HepG2 (cell line): ENCODE results near the gene SLC5A12. TPM values are rescaled to one million over a fixed set of nuclear protein-coding genes. Genes with fewer than 3 reads are reported as not detected.

Source experiments
- ATAC-seq: fragments of 200-7000 bp; cut with Tn5 transposase; 3 replicates; pipeline ENCODE4 v1.9.1; 2020; ENCODE audit warnings: mild to moderate bottlenecking, moderate library complexity
- BruUV-seq: library from RNA; stranded (reverse); fragments of 400-500 nt; replicated peaks from 2 replicates; lab custom pipeline; 2021; lab: Mats Ljungman, UMichigan
- CTCF ChIA-PET: fragments of 300-600 bp; formaldehyde crosslinking; extraction: SDS; loops from one replicate; lab custom pipeline; 2021; ENCODE audit warnings: low total read pairs, inconsistent platforms, low intra/inter-chr PET ratio; lab: Yijun Ruan, JAX
- POLR2A ChIA-PET: fragments of 350-600 bp; sonication (Branson Sonifier 250); formaldehyde crosslinking; loops from one replicate; lab custom pipeline; 2020; ENCODE audit warnings: antibody characterized with exemption, inconsistent platforms; lab: Yijun Ruan, JAX
- DNase-seq: peaks from one replicate; pipeline ENCODE4 v3.0.0-alpha.2; 2015; ENCODE audit warnings: low spot score
- FAIRE-seq: peaks from 3 replicates; lab custom pipeline; 2011; peaks lifted over from hg19 to GRCh38; lab: Jason Lieb, UNC
- H2AFZ ChIP-seq: one replicate; pipeline ENCODE4 v1.6.1; 2011; ENCODE audit warnings: low read length, inconsistent platforms
- H3K27ac ChIP-seq: fragments of 300-600 bp; 3 replicates; pipeline ENCODE4 v1.8.0; 2011; ENCODE audit warnings: mixed run types, mild to moderate bottlenecking, mixed read lengths, low read length, inconsistent platforms; ENCODE audit not compliant: insufficient read depth; ENCODE audit errors: extremely low read length
- H3K27me3 ChIP-seq, 2 experiments: fragments of 200-600 bp in 1 of 2; 2 replicates in 1 of 2; 3 replicates in 1 of 2; pipeline versions ENCODE4 v1.6.0 to v1.8.0; 2011; ENCODE audit warnings: low read length in 2 of 2, mild to moderate bottlenecking in 2 of 2, moderate library complexity in 2 of 2, inconsistent platforms in 1 of 2; ENCODE audit not compliant: insufficient read depth in 2 of 2, control insufficient read depth in 1 of 2
- H3K36me3 ChIP-seq, 2 experiments: fragments of 200-600 bp in 1 of 2; replicated peaks in 1 of 2; 2 replicates in 1 of 2; 3 replicates in 1 of 2; pipeline versions ENCODE4 v1.5.1 to v1.8.0; 2011; ENCODE audit warnings: low read length in 2 of 2, inconsistent platforms in 1 of 2; ENCODE audit not compliant: insufficient read depth in 2 of 2, control insufficient read depth in 1 of 2
- H3K4me1 ChIP-seq: 2 replicates; pipeline ENCODE4 v1.5.1; 2012; ENCODE audit warnings: low read length, inconsistent platforms; ENCODE audit not compliant: insufficient read depth
- H3K4me2 ChIP-seq: 2 replicates; pipeline ENCODE4 v1.6.0; 2011; ENCODE audit warnings: low read depth, low read length, inconsistent platforms
- H3K4me3 ChIP-seq, 3 experiments: fragments of 200-600 bp in 1 of 3; sonication (generic), shearing (Covaris generic) in 1 of 3; replicated peaks in 1 of 3; 2 replicates each; pipeline ENCODE4 v1.5.1; 2011 to 2016; ENCODE audit warnings: low read length in 3 of 3, inconsistent platforms in 2 of 3, low read depth in 2 of 3, mild to moderate bottlenecking in 2 of 3, control low read depth in 1 of 3, mixed read lengths in 1 of 3; ENCODE audit not compliant: insufficient read depth in 1 of 3
- H3K79me2 ChIP-seq: one replicate; pipeline ENCODE4 v1.6.1; 2011; ENCODE audit warnings: low read length, inconsistent platforms; ENCODE audit not compliant: insufficient read depth
- H3K9ac ChIP-seq: 2 replicates; pipeline ENCODE4 v1.6.0; 2011; ENCODE audit warnings: mild to moderate bottlenecking, low read depth, low read length, inconsistent platforms; ENCODE audit not compliant: insufficient read depth
- H3K9me3 ChIP-seq: 2 replicates; pipeline ENCODE4 v1.5.1; 2012; ENCODE audit warnings: mild to moderate bottlenecking, low read length
- H4K20me1 ChIP-seq: 2 replicates; pipeline ENCODE4 v1.6.0; 2011; ENCODE audit warnings: inconsistent platforms, mild to moderate bottlenecking, low read length, moderate library complexity; ENCODE audit not compliant: insufficient read depth
- GABPA ChIP-seq, 2 experiments: IDR thresholded peaks; 2 replicates each; pipeline ENCODE4 v1.6.1; 2011 to 2016; ENCODE audit warnings: low read depth in 2 of 2, low read length in 1 of 2, missing biosample characterization in 1 of 2, missing genetic modification characterization in 1 of 2
- HMG20A ChIP-seq: IDR thresholded peaks from 2 replicates; pipeline ENCODE4 v1.6.1; 2016; ENCODE audit warnings: borderline replicate concordance
- KDM3A ChIP-seq: IDR thresholded peaks from 2 replicates; pipeline ENCODE4 v1.6.1; 2018; ENCODE audit warnings: low read depth, missing compliant biosample characterization
- MBNL3 ChIP-seq: fragments of 250-450 bp; sonication (Bioruptor Pico); conservative IDR thresholded peaks from 2 replicates; pipeline ENCODE4 v1.8.0; 2022; ENCODE audit warnings: mild to moderate bottlenecking, inconsistent platforms
- MLX ChIP-seq: IDR thresholded peaks from 2 replicates; pipeline ENCODE4 v1.6.1; 2016
- MXI1 ChIP-seq: IDR thresholded peaks from 3 replicates; pipeline ENCODE4 v1.6.1; 2012; ENCODE audit warnings: low read depth, low read length, inconsistent platforms, borderline replicate concordance
- NR1H2 ChIP-seq: sonication (generic); formaldehyde crosslinking; IDR thresholded peaks from 2 replicates; pipeline ENCODE4 v1.8.1; 2022; ENCODE audit warnings: low read depth, missing genetic modification reagents, borderline replicate concordance
- RNF2 ChIP-seq: fragments of 450-650 bp; conservative IDR thresholded peaks from 2 replicates; pipeline ENCODE4 v1.6.1; 2016; ENCODE audit warnings: low read depth
- TBX3 ChIP-seq: fragments of 450-650 bp; IDR thresholded peaks from 2 replicates; pipeline ENCODE4 v1.6.1; 2017; ENCODE audit warnings: antibody characterized with exemption, mild to moderate bottlenecking, inconsistent platforms, borderline replicate concordance
- ZNF883 ChIP-seq: sonication (generic); formaldehyde crosslinking; IDR thresholded peaks from 2 replicates; pipeline ENCODE4 v1.5.1; 2020; ENCODE audit warnings: mild to moderate bottlenecking, missing genetic modification reagents; ENCODE audit errors: not compliant biosample characterization
- WGBS: methylation state at CpG from one replicate; pipeline ENCODE4 v1.1.6; 2017; ENCODE audit warnings: low lambda C conversion rate; 5-methylcytosine and 5-hydroxymethylcytosine counted together
- in situ Hi-C: cut with HindIII; loops from 2 replicates; pipeline ENCODE4 v1.10.0; 2017; ENCODE audit warnings: low pct_unique_long_range_greater_than_20kb; ENCODE audit not compliant: extremely low pct_ligation_motif_present
- intact Hi-C: fragments of 100-400 bp; cut with micrococcal nuclease; formaldehyde crosslinking; loops from one replicate; pipeline ENCODE4 v1.10.0; 2022; ENCODE audit not compliant: unreplicated experiment
- polyA plus RNA-seq, 8 experiments: library from polyadenylated mRNA; depleted of rRNA in 3 of 8; stranded (reverse) in 7 of 8; unstranded in 1 of 8; fragments of >200 nt; fragmentation: Illumina TruSeq in 4 of 8; extraction: Trizol in 4 of 8; gene quantifications; 2 replicates each; pipeline versions ENCODE4 v1.2.1 to v1.2.3, GENCODE V29; 2011 to 2016; ENCODE audit warnings: low read depth in 4 of 8, missing spikeins in 1 of 8, mixed read lengths in 1 of 8; ENCODE audit not compliant: insufficient read depth in 1 of 8
- total RNA-seq, 5 experiments: library from RNA; depleted of rRNA; stranded (reverse); fragments of >200 nt; fragmentation: Illumina TruSeq; extraction: Trizol; gene quantifications; 2 replicates each; pipeline ENCODE4 v1.2.3, GENCODE V29; 2016; ENCODE audit warnings: low read depth in 1 of 5
- TF ChIP-seq, protein P1 (sequence below): sonication (generic); formaldehyde crosslinking; IDR thresholded peaks from 2 replicates; pipeline ENCODE4 v1.4.0; 2020; ENCODE audit warnings: missing genetic modification reagents, borderline replicate concordance

SLC5A12 gene
- total and polyA plus RNA-seq, 2 of the 13 experiments (the other 11 are each of a cell fraction or from before 2014, with no cell fraction given): not detected

DNA sequence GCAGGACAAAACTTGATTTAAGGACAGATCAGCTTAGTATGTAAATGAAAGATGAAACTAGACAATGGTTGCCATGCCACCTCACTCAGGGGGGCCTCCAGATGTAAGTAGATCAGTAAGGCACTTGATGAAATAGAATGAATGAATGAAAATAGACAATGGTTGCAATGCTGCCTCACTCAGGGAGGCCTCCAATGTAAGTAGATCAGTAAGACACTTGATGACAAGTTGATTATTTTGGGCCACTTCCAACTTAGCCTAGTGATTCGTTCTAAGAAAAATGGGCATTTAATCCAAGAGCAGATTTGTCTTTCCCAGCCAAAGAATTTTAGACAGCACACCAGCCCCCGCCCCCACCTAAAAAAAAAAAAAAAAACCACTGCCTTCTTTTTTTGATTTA lies 19.2 kb upstream of the SLC5A12 start:
- no peak overlapping the region for H3K4me2 ChIP-seq
- no peaks in the 10 kb centered on the region for H3K4me1 ChIP-seq
- H4K20me1 ChIP-seq: no peaks in the 10 kb centered on the region
- H3K9me3 ChIP-seq: no peaks in the 10 kb centered on the region
- H2AFZ ChIP-seq: no peak overlapping the region
- H3K9ac ChIP-seq: no peak overlapping the region
- POLR2A ChIA-PET: no interaction called here
- TF ChIP-seq RNF2: no peak
- TF ChIP-seq, protein P1, sequence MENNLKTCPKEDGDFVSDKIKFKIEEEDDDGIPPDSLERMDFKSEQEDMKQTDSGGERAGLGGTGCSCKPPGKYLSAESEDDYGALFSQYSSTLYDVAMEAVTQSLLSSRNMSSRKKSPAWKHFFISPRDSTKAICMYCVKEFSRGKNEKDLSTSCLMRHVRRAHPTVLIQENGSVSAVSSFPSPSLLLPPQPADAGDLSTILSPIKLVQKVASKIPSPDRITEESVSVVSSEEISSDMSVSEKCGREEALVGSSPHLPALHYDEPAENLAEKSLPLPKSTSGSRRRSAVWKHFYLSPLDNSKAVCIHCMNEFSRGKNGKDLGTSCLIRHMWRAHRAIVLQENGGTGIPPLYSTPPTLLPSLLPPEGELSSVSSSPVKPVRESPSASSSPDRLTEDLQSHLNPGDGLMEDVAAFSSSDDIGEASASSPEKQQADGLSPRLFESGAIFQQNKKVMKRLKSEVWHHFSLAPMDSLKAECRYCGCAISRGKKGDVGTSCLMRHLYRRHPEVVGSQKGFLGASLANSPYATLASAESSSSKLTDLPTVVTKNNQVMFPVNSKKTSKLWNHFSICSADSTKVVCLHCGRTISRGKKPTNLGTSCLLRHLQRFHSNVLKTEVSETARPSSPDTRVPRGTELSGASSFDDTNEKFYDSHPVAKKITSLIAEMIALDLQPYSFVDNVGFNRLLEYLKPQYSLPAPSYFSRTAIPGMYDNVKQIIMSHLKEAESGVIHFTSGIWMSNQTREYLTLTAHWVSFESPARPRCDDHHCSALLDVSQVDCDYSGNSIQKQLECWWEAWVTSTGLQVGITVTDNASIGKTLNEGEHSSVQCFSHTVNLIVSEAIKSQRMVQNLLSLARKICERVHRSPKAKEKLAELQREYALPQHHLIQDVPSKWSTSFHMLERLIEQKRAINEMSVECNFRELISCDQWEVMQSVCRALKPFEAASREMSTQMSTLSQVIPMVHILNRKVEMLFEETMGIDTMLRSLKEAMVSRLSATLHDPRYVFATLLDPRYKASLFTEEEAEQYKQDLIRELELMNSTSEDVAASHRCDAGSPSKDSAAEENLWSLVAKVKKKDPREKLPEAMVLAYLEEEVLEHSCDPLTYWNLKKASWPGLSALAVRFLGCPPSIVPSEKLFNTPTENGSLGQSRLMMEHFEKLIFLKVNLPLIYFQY (CRISPR knock-in tag): no peak
- no peak for TF ChIP-seq MLX
- no peak for TF ChIP-seq ZNF883 (CRISPR knock-in tag)
- TF ChIP-seq HMG20A: no peak
- no peak for TF ChIP-seq MXI1
- no peak for TF ChIP-seq NR1H2
- TF ChIP-seq MBNL3 (CRISPR knock-in tag): no peak
- no peak for TF ChIP-seq GABPA (IDR thresholded peaks at IDR 0.05; ENCODE audit: low read depth, low read length)
- no peak for TF ChIP-seq GABPA (CRISPR knock-in tag; IDR thresholded peaks at IDR 0.05; ENCODE audit: low read depth)
- TF ChIP-seq TBX3: no peak
- TF ChIP-seq KDM3A: no peak
- no peaks in the 10 kb centered on the region for H3K27me3 ChIP-seq
- WGBS: 0% methylated on average over 2 of the region's 2 CpGs
- CTCF ChIA-PET: no interaction called here
- no peak overlapping the region for H3K27ac ChIP-seq
- no peak overlapping the region for H3K4me3 ChIP-seq
- no peak for DNase-seq
- ATAC-seq: no peak
- H3K36me3 ChIP-seq: no peaks in the 10 kb centered on the region
- intact Hi-C loops (no loop called here), in situ Hi-C loops (no loop called here)
- no peak for FAIRE-seq
- no peaks in the 10 kb centered on the region for H3K79me2 ChIP-seq
- no TSS peak for BruUV-seq
